H1 (cell line): Measurements from ENCODE around the gene GSTT4. TPM values are rescaled to one million over a fixed set of nuclear protein-coding genes. Genes with fewer than 3 reads are reported as not detected.

Experiments used
- CTCF ChIA-PET: fragments of 300-600 bp; sonication (Branson Sonifier 250); formaldehyde crosslinking; loops from one replicate; lab custom pipeline; 2021; ENCODE audit not compliant: partially characterized antibody; lab: Charles Lee
- POLR2A ChIA-PET: fragments of 300-600 bp; sonication (Branson Sonifier 250); formaldehyde crosslinking; loops from one replicate; lab custom pipeline; 2021; ENCODE audit warnings: inconsistent platforms; ENCODE audit not compliant: partially characterized antibody; lab: Charles Lee
- DNase-seq, 2 experiments: peaks; one replicate each; pipeline versions ENCODE4 v3.0.0 to v3.0.0-alpha.2; 2010 to 2022; ENCODE audit warnings: low spot score in 2 of 2, low read depth in 1 of 2, mixed read lengths in 1 of 2
- FAIRE-seq: peaks from 2 replicates; lab custom pipeline; 2011; peaks lifted over from hg19 to GRCh38; lab: Jason Lieb, UNC
- H2AFZ ChIP-seq: 2 replicates; pipeline ENCODE4 v1.8.1; 2012; ENCODE audit warnings: low read length, inconsistent platforms
- H2AK5ac ChIP-seq: 2 replicates; pipeline ENCODE4 v1.6.1; 2013; ENCODE audit warnings: low read depth, low read length
- H2BK120ac ChIP-seq: replicated peaks from 2 replicates; pipeline ENCODE3; 2013; ENCODE audit warnings: low read depth, low read length, inconsistent platforms
- H2BK12ac ChIP-seq: 2 replicates; pipeline ENCODE4 v1.6.1; 2013; ENCODE audit warnings: low read depth, low read length
- H2BK15ac ChIP-seq: 2 replicates; pipeline ENCODE4 v1.6.1; 2013; ENCODE audit warnings: low read length
- H2BK20ac ChIP-seq: 2 replicates; pipeline ENCODE4 v1.6.1; 2013; ENCODE audit warnings: low read length
- H2BK5ac ChIP-seq: 2 replicates; pipeline ENCODE4 v1.6.1; 2013; ENCODE audit warnings: low read depth, low read length
- H3K14ac ChIP-seq: 2 replicates; pipeline ENCODE4 v1.6.1; 2013; ENCODE audit warnings: inconsistent platforms; ENCODE audit not compliant: insufficient read length
- H3K18ac ChIP-seq: 2 replicates; pipeline ENCODE4 v1.6.1; 2013; ENCODE audit warnings: low read length; ENCODE audit errors: extremely low read depth
- H3K23ac ChIP-seq: 2 replicates; pipeline ENCODE4 v1.6.1; 2013; ENCODE audit warnings: inconsistent platforms; ENCODE audit not compliant: insufficient read length
- H3K23me2 ChIP-seq: 2 replicates; pipeline ENCODE4 v1.6.1; 2013; ENCODE audit warnings: low read depth, low read length
- H3K27ac ChIP-seq: 2 replicates; pipeline ENCODE4 v1.6.1; 2011; ENCODE audit warnings: low read depth, low read length, inconsistent platforms
- H3K27me3 ChIP-seq, 4 experiments: replicated peaks in 1 of 4; 1 replicate in 1 of 4; 2 replicates in 3 of 4; pipeline versions ENCODE4 v1.6.1 to v1.8.1; 2011 to 2013; ENCODE audit warnings: low read length in 3 of 4, mild to moderate bottlenecking in 3 of 4, inconsistent platforms in 2 of 4, mixed read lengths in 2 of 4, moderate library complexity in 1 of 4; ENCODE audit not compliant: control insufficient read depth in 3 of 4, insufficient read depth in 3 of 4; ENCODE audit errors: extremely low read depth in 1 of 4
- H3K36me3 ChIP-seq, 4 experiments: 2 replicates each; pipeline versions ENCODE4 v1.6.1 to v1.8.1; 2011 to 2013; ENCODE audit warnings: mild to moderate bottlenecking in 4 of 4, low read length in 3 of 4, moderate library complexity in 2 of 4, control low read depth in 1 of 4, inconsistent platforms in 1 of 4; ENCODE audit not compliant: insufficient read depth in 4 of 4, control insufficient read depth in 2 of 4
- H3K4ac ChIP-seq: replicated peaks from 2 replicates; pipeline ENCODE3; 2013; ENCODE audit warnings: low read length, low read depth, mixed read lengths, inconsistent platforms; ENCODE audit not compliant: insufficient read length
- H3K4me1 ChIP-seq, 4 experiments: replicated peaks in 1 of 4; 1 replicate in 1 of 4; 2 replicates in 3 of 4; pipeline versions ENCODE4 v1.6.1 to v1.8.1; 2011 to 2013; ENCODE audit warnings: low read length in 3 of 4, inconsistent platforms in 2 of 4, mixed read lengths in 1 of 4; ENCODE audit not compliant: insufficient read depth in 4 of 4, control insufficient read depth in 3 of 4
- H3K4me2 ChIP-seq, 2 experiments: 2 replicates each; pipeline versions ENCODE4 v1.6.1 to v1.8.1; 2011 to 2013; ENCODE audit warnings: low read depth in 2 of 2, low read length in 2 of 2, control low read depth in 1 of 2, inconsistent platforms in 1 of 2, mild to moderate bottlenecking in 1 of 2; ENCODE audit not compliant: insufficient read depth in 1 of 2
- H3K4me3 ChIP-seq, 4 experiments: fragments of 200-600, 300-600 bp in 1 of 4; sonication (generic), shearing (Covaris generic), sonication (Bioruptor Twin) in 1 of 4; 2 replicates each; pipeline versions ENCODE4 v1.5.1 to v1.8.1; 2011 to 2016; ENCODE audit warnings: low read length in 4 of 4, low read depth in 3 of 4, control low read depth in 2 of 4, inconsistent platforms in 2 of 4, mild to moderate bottlenecking in 2 of 4, mixed read lengths in 1 of 4, moderate library complexity in 1 of 4; ENCODE audit not compliant: insufficient read depth in 2 of 4; ENCODE audit errors: extremely low read depth in 1 of 4
- H3K56ac ChIP-seq: replicated peaks from 2 replicates; pipeline ENCODE3; 2013; ENCODE audit warnings: low read depth, mild to moderate bottlenecking, mixed read lengths, low read length, inconsistent platforms; ENCODE audit not compliant: insufficient read length
- H3K79me1 ChIP-seq: 2 replicates; pipeline ENCODE4 v1.6.1; 2013; ENCODE audit warnings: low read depth, low read length, control low read depth
- H3K79me2 ChIP-seq, 2 experiments: 2 replicates each; pipeline versions ENCODE4 v1.6.1 to v1.8.1; 2012 to 2013; ENCODE audit warnings: low read length in 2 of 2, mild to moderate bottlenecking in 2 of 2, inconsistent platforms in 1 of 2; ENCODE audit not compliant: insufficient read depth in 2 of 2, control insufficient read depth in 1 of 2
- H3K9ac ChIP-seq, 4 experiments: replicated peaks in 1 of 4; 1 replicate in 1 of 4; 2 replicates in 3 of 4; pipeline versions ENCODE4 v1.6.1 to v1.8.1; 2011 to 2013; ENCODE audit warnings: low read depth in 3 of 4, low read length in 3 of 4, control low read depth in 2 of 4, mild to moderate bottlenecking in 2 of 4, moderate library complexity in 2 of 4, inconsistent platforms in 1 of 4; ENCODE audit errors: extremely low read depth in 1 of 4
- H3K9me3 ChIP-seq, 2 experiments: 2 replicates each; pipeline versions ENCODE4 v1.6.1 to v1.8.1; 2012 to 2013; ENCODE audit warnings: mild to moderate bottlenecking in 2 of 2, moderate library complexity in 2 of 2, control low read depth in 1 of 2, inconsistent platforms in 1 of 2, low read depth in 1 of 2, low read length in 1 of 2, mixed read lengths in 1 of 2; ENCODE audit not compliant: insufficient read depth in 2 of 2
- H4K20me1 ChIP-seq, 2 experiments: replicated peaks in 1 of 2; 2 replicates each; pipeline versions ENCODE3 to v1.8.1; 2011 to 2013; ENCODE audit warnings: inconsistent platforms in 2 of 2, low read length in 2 of 2, mild to moderate bottlenecking in 1 of 2; ENCODE audit not compliant: insufficient read depth in 2 of 2, control insufficient read depth in 1 of 2
- H4K5ac ChIP-seq: 2 replicates; pipeline ENCODE4 v1.6.1; 2013; ENCODE audit warnings: low read length, low read depth, mixed read lengths, inconsistent platforms; ENCODE audit not compliant: insufficient read length
- H4K8ac ChIP-seq: 2 replicates; pipeline ENCODE4 v1.8.0; 2013; ENCODE audit warnings: mild to moderate bottlenecking, moderate library complexity, low read length, inconsistent platforms; ENCODE audit not compliant: insufficient read depth; ENCODE audit errors: extremely low read depth
- H4K91ac ChIP-seq: replicated peaks from 2 replicates; pipeline ENCODE3; 2013; ENCODE audit warnings: low read length, mixed read lengths, inconsistent platforms; ENCODE audit not compliant: insufficient read length
- NANOG ChIP-seq: IDR thresholded peaks from 2 replicates; pipeline ENCODE4 v1.6.1; 2011; ENCODE audit warnings: low read length, low read depth, mild to moderate bottlenecking, inconsistent platforms; ENCODE audit not compliant: insufficient read depth, poor library complexity, severe bottlenecking
- RBBP5 ChIP-seq: IDR thresholded peaks from 2 replicates; pipeline ENCODE4 v1.7.1; 2012; ENCODE audit warnings: low read depth, mild to moderate bottlenecking, inconsistent platforms, low read length, moderate library complexity, borderline replicate concordance
- ZNF274 ChIP-seq: IDR thresholded peaks from 2 replicates; pipeline ENCODE4 v1.7.0; 2012; ENCODE audit warnings: low read length, borderline replicate concordance; ENCODE audit errors: extremely low read depth
- WGBS, 2 experiments: shearing (Covaris generic) in 1 of 2; methylation state at CpG; one replicate each; pipeline versions ENCODE4 v1.1.6 to v1.1.7; 2013 to 2015; ENCODE audit warnings: low lambda C conversion rate in 2 of 2, mixed read lengths in 2 of 2, inconsistent platforms in 1 of 2, low coverage in 1 of 2, missing lambda C conversion rate in 1 of 2; ENCODE audit not compliant: insufficient replicate concordance in 2 of 2, insufficient coverage in 1 of 2, insufficient read length in 1 of 2; ENCODE audit errors: extremely low coverage in 1 of 2, missing lambda C conversion rate in 1 of 2; 5-methylcytosine and 5-hydroxymethylcytosine counted together
- polyA plus RNA-seq, 7 experiments: library from polyadenylated mRNA; depleted of rRNA in 3 of 7; stranded (reverse) in 5 of 7; unstranded in 2 of 7; fragments of >200 nt in 5 of 7; fragments of 200-250 nt in 2 of 7; gene quantifications; 1 replicate in 5 of 7; 2 replicates in 1 of 7; 4 replicates in 1 of 7; pipeline versions ENCODE4 v1.2.1 to v1.2.3, GENCODE V29; 2011 to 2013; ENCODE audit warnings: missing spikeins in 2 of 7, mixed read lengths in 2 of 7
- total RNA-seq: library from RNA; stranded (reverse); fragmentation: NEBNext Ultra II Directional; extraction: Animal tissue kit (Norgen Biotek cat#: 25700); gene quantifications from 2 replicates; pipeline ENCODE4 v1.2.1, GENCODE V29; 2021

GSTT4 gene
- total and polyA plus RNA-seq, 2 of the 8 experiments (the other 6 are each of a cell fraction or from before 2014, with no cell fraction given): 0.14 TPM; not detected in 1

DNA sequence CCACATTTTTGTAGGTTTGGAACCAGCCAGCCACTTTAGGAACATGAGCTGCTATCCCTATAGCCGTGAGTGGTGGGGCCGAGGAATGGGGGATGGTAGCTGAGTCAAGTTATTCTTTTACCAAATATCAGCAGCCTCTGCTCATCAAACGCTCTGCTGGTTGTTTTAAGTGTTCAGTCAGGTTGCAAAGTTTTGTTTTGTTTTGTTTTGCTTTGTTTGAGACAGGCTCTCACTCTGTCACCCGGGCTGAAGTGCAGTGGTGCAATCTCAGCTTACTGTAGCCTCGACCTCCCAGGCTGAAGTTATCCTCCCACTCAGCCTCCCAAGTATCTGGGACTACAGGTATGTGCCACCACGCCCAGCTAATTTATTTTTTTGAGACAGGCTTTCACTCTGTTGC lies 20.2 kb upstream of the GSTT4 start:
- Histone ChIP-seq H3K56ac (no peak overlapping the region), H3K79me2 (peaks cover 0 to 79% of the 10 kb centered on the region in 2 experiments; a peak in 2 of 4 replicates), H3K23me2 (no peaks in the 10 kb centered on the region; the same call in 1 of the 2 replicates), H4K8ac (no peak overlapping the region), H3K14ac (no peak overlapping the region), H3K79me1 (peaks cover 14% of the 10 kb centered on the region), H3K27me3 (no peaks in the 10 kb centered on the region), H2BK12ac (no peak overlapping the region), H3K4me3 (no peak overlapping the region), H4K91ac (no peak overlapping the region), H2BK120ac (no peak overlapping the region), H3K36me3 (no peaks in the 10 kb centered on the region), H3K4me1 (no peaks in the 10 kb centered on the region; a peak in 1 of 7 replicates), H4K20me1 (peaks cover 0 to 1% of the 10 kb centered on the region in 2 experiments), H2AFZ (no peak overlapping the region), H3K27ac (no peak overlapping the region), H3K4ac (no peak overlapping the region), H3K18ac (no peak overlapping the region), H3K23ac (no peak overlapping the region), H3K4me2 (no peak overlapping the region), H2AK5ac (no peak overlapping the region), H2BK15ac (no peak overlapping the region), H3K9ac (no peak overlapping the region), H2BK5ac (no peak overlapping the region), H2BK20ac (no peak overlapping the region), H3K9me3 (no peaks in the 10 kb centered on the region), H4K5ac (no peak overlapping the region)
- 90% methylated on average over 6 of the region's 6 CpGs; no CpG with 5 or more reads in 1 of the 2 experiments for WGBS, 2 experiments
- ChIA-PET CTCF (interaction anchor here (0.8 to 1.4 kb wide), 2 partner anchors 19 to 131 kb away, joined by 3 to 4 read pairs; no protein-coding TSS in a partner anchor), POLR2A (interaction anchor here (1.2 kb wide), 1 partner anchor 21 kb away, joined by 3 read pairs; no protein-coding TSS in a partner anchor)
- FAIRE-seq (no peak), DNase-seq (no peak)
- TF ChIP-seq ZNF274 (no peak), NANOG (no peak), RBBP5 (no peak)
